Measurements from ENCODE around the gene ITPR3. TPM values are rescaled to one million over a fixed set of nuclear protein-coding genes. Genes with fewer than 3 reads are reported as not detected.

Gene ITPR3
- total RNA-seq, 1 experiment from 2014 or later = 11.4 TPM

GRCh38 chr6:33678233-33678931, 57.3 kb downstream of the ITPR3 start:
- no peak for DNase-seq (ENCODE audit: low read depth in 1 of 2, low spot score in 2 of 2)
- H3K36me3 ChIP-seq = peaks cover 79% of the 10 kb centered on the region
- no peak overlapping the region for H3K27ac ChIP-seq
- H3K4me1 ChIP-seq (replicated peaks) = peaks cover 28% of the 10 kb centered on the region
- no peaks in the 10 kb centered on the region for H3K27me3 ChIP-seq (replicated peaks)
- no peaks in the 10 kb centered on the region for H3K9me3 ChIP-seq (replicated peaks)
- no peak overlapping the region for H3K4me3 ChIP-seq

GRCh38 chr6:33678932-33679490, 57.9 kb downstream of the ITPR3 start:
- Histone ChIP-seq H3K9me3 (replicated peaks) (no peaks in the 10 kb centered on the region), H3K36me3 (peaks cover 79% of the 10 kb centered on the region), H3K4me3 (no peak overlapping the region), H3K4me1 (replicated peaks) (peaks cover 26% of the 10 kb centered on the region), H3K27ac (no peak overlapping the region), H3K27me3 (replicated peaks) (no peaks in the 10 kb centered on the region)
- no peak for DNase-seq (ENCODE audit: low read depth in 1 of 2, low spot score in 2 of 2)

- Histone ChIP-seq H3K4me1 (replicated peaks) (peaks cover 24% of the 10 kb centered on the region), H3K4me3 (no peak overlapping the region), H3K27ac (no peak overlapping the region), H3K27me3 (replicated peaks) (no peaks in the 10 kb centered on the region), H3K36me3 (peaks cover 79% of the 10 kb centered on the region), H3K9me3 (replicated peaks) (no peaks in the 10 kb centered on the region)
- no peak for DNase-seq (ENCODE audit: low read depth in 1 of 2, low spot score in 2 of 2)
These were observed 58.6 kb downstream of the ITPR3 start for GRCh38 chr6:33679761-33680160.

GRCh38 chr6:33682341-33682740, 61.2 kb downstream of the ITPR3 start:
- Histone ChIP-seq H3K27me3 (replicated peaks) (no peaks in the 10 kb centered on the region), H3K27ac (no peak overlapping the region), H3K4me1 (replicated peaks) (peaks cover 4% of the 10 kb centered on the region), H3K36me3 (peaks cover 75% of the 10 kb centered on the region), H3K9me3 (replicated peaks) (no peaks in the 10 kb centered on the region), H3K4me3 (no peak overlapping the region)
- no peak for DNase-seq (ENCODE audit: low read depth in 1 of 2, low spot score in 2 of 2)

GRCh38 chr6:33683051-33683571, 62.0 kb downstream of the ITPR3 start:
- no peak overlapping the region for H3K27ac ChIP-seq
- H3K4me1 ChIP-seq (replicated peaks) = no peaks in the 10 kb centered on the region
- H3K9me3 ChIP-seq (replicated peaks) = no peaks in the 10 kb centered on the region
- no peak overlapping the region for H3K4me3 ChIP-seq
- H3K36me3 ChIP-seq = peaks cover 75% of the 10 kb centered on the region
- H3K27me3 ChIP-seq (replicated peaks) = no peaks in the 10 kb centered on the region
- DNase-seq (ENCODE audit: low read depth in 1 of 2, low spot score in 2 of 2) = no peak

- no peaks in the 10 kb centered on the region for H3K27me3 ChIP-seq (replicated peaks)
- H3K4me1 ChIP-seq (replicated peaks) = peaks cover 1% of the 10 kb centered on the region; the same call in 1 of the 2 replicates
- no peak overlapping the region for H3K4me3 ChIP-seq
- no peaks in the 10 kb centered on the region for H3K9me3 ChIP-seq (replicated peaks)
- H3K27ac ChIP-seq = no peak overlapping the region
- H3K36me3 ChIP-seq = peaks cover 76% of the 10 kb centered on the region
- no peak for DNase-seq (ENCODE audit: low read depth in 1 of 2, low spot score in 2 of 2)
These were observed 62.7 kb downstream of the ITPR3 start for GRCh38 chr6:33683576-33684427.

- DNase-seq (ENCODE audit: low read depth in 1 of 2, low spot score in 2 of 2) = no peak
- no peak overlapping the region for H3K27ac ChIP-seq
- peaks cover 77% of the 10 kb centered on the region for H3K36me3 ChIP-seq
- H3K9me3 ChIP-seq (replicated peaks) = no peaks in the 10 kb centered on the region
- H3K4me3 ChIP-seq = no peak overlapping the region
- H3K27me3 ChIP-seq (replicated peaks) = no peaks in the 10 kb centered on the region
- peaks cover 8% of the 10 kb centered on the region for H3K4me1 ChIP-seq (replicated peaks)
These were observed 63.3 kb downstream of the ITPR3 start for GRCh38 chr6:33684428-33684896.

GRCh38 chr6:33684983-33685382, 63.9 kb downstream of the ITPR3 start:
- Histone ChIP-seq H3K9me3 (replicated peaks) (no peaks in the 10 kb centered on the region), H3K36me3 (peaks cover 76% of the 10 kb centered on the region), H3K27ac (no peak overlapping the region), H3K4me1 (replicated peaks) (peaks cover 13% of the 10 kb centered on the region), H3K4me3 (no peak overlapping the region), H3K27me3 (replicated peaks) (no peaks in the 10 kb centered on the region)
- no peak for DNase-seq (ENCODE audit: low read depth in 1 of 2, low spot score in 2 of 2)

GRCh38 chr6:33685411-33686224, 64.5 kb downstream of the ITPR3 start:
- H3K4me1 ChIP-seq (replicated peaks) = peaks cover 19% of the 10 kb centered on the region
- no peak overlapping the region for H3K27ac ChIP-seq
- peaks cover 75% of the 10 kb centered on the region for H3K36me3 ChIP-seq
- no peak overlapping the region for H3K4me3 ChIP-seq
- no peaks in the 10 kb centered on the region for H3K9me3 ChIP-seq (replicated peaks)
- DNase-seq (ENCODE audit: low read depth in 1 of 2, low spot score in 2 of 2) = no peak
- H3K27me3 ChIP-seq (replicated peaks) = no peaks in the 10 kb centered on the region

- H3K27ac ChIP-seq = no peak overlapping the region
- H3K36me3 ChIP-seq = peaks cover 78% of the 10 kb centered on the region
- no peak for DNase-seq (ENCODE audit: low read depth in 1 of 2, low spot score in 2 of 2)
- no peak overlapping the region for H3K4me3 ChIP-seq
- peaks cover 27% of the 10 kb centered on the region for H3K4me1 ChIP-seq (replicated peaks)
- no peaks in the 10 kb centered on the region for H3K27me3 ChIP-seq (replicated peaks)
- H3K9me3 ChIP-seq (replicated peaks) = no peaks in the 10 kb centered on the region
These were observed 65.3 kb downstream of the ITPR3 start for GRCh38 chr6:33686225-33686924.

GRCh38 chr6:33686981-33687975, 66.2 kb downstream of the ITPR3 start:
- Histone ChIP-seq H3K27me3 (replicated peaks) (no peaks in the 10 kb centered on the region), H3K36me3 (peaks cover 85% of the 10 kb centered on the region), H3K27ac (no peak overlapping the region), H3K4me1 (replicated peaks) (peaks cover 36% of the 10 kb centered on the region), H3K9me3 (replicated peaks) (no peaks in the 10 kb centered on the region), H3K4me3 (no peak overlapping the region)
- DNase-seq (ENCODE audit: low read depth in 1 of 2, low spot score in 2 of 2) = no peak

- no peak overlapping the region for H3K4me3 ChIP-seq
- no peaks in the 10 kb centered on the region for H3K27me3 ChIP-seq (replicated peaks)
- peaks cover 85% of the 10 kb centered on the region for H3K36me3 ChIP-seq
- H3K9me3 ChIP-seq (replicated peaks) = no peaks in the 10 kb centered on the region
- H3K4me1 ChIP-seq (replicated peaks) = peaks cover 43% of the 10 kb centered on the region
- no peak overlapping the region for H3K27ac ChIP-seq
- no peak for DNase-seq (ENCODE audit: low read depth in 1 of 2, low spot score in 2 of 2)
These were observed 66.9 kb downstream of the ITPR3 start for GRCh38 chr6:33688006-33688405.

All from SJSA1 (cell line).